ENCODE data around the gene CFAP77. TPM values are rescaled to one million over a fixed set of nuclear protein-coding genes. Genes with fewer than 3 reads are reported as not detected.

The CFAP77 gene
- total and polyA plus RNA-seq, 2 of the 8 experiments (the other 6 are each of a cell fraction or from before 2014, with no cell fraction given) = 0.63 to 0.97 TPM

GRCh38 chr9:132582786-132583583 is 173.0 kb downstream of the CFAP77 start:
- Histone ChIP-seq H3K9me3 (ENCODE audit: insufficient read depth in 2 of 2, low read depth in 1 of 2, low read length in 1 of 2) (no peaks in the 10 kb centered on the region), H2BK12ac (ENCODE audit: low read depth, low read length) (no peak overlapping the region), H3K18ac (ENCODE audit: extremely low read depth, low read length) (no peak overlapping the region), H4K20me1 (replicated peaks in 1 of 2; ENCODE audit: control insufficient read depth in 1 of 2, insufficient read depth in 2 of 2, low read length in 2 of 2) (peaks cover 8 to 34% of the 10 kb centered on the region in 2 experiments), H4K8ac (ENCODE audit: extremely low read depth, insufficient read depth, low read length) (no peak overlapping the region), H3K36me3 (ENCODE audit: control insufficient read depth in 2 of 4, insufficient read depth in 4 of 4, low read length in 3 of 4) (peaks cover 0 to 4% (median 0%) of the 10 kb centered on the region in 4 experiments; a peak in 1 of 8 replicates), H3K56ac (replicated peaks; ENCODE audit: insufficient read length, low read depth, low read length) (no peak overlapping the region), H2BK5ac (ENCODE audit: low read depth, low read length) (no peak overlapping the region), H3K27ac (ENCODE audit: low read depth, low read length) (no peak overlapping the region), H3K27me3 (replicated peaks in 1 of 4; ENCODE audit: control insufficient read depth in 3 of 4, extremely low read depth in 1 of 4, insufficient read depth in 3 of 4, low read length in 3 of 4) (peaks cover 94 to 100% (median 99%) of the 10 kb centered on the region in 4 experiments), H2BK120ac (replicated peaks; ENCODE audit: low read depth, low read length) (no peak overlapping the region), H2AFZ (ENCODE audit: low read length) (no peak overlapping the region), H3K79me2 (ENCODE audit: control insufficient read depth in 1 of 2, insufficient read depth in 2 of 2, low read length in 2 of 2) (no peaks in the 10 kb centered on the region), H4K91ac (replicated peaks; ENCODE audit: insufficient read length, low read length) (no peak overlapping the region), H3K4me1 (replicated peaks in 1 of 4; ENCODE audit: control insufficient read depth in 3 of 4, insufficient read depth in 4 of 4, low read length in 3 of 4) (peaks cover 0 to 65% (median 43%) of the 10 kb centered on the region in 4 experiments; a peak in 6 of 7 replicates), H2BK20ac (ENCODE audit: low read length) (no peak overlapping the region), H4K5ac (ENCODE audit: insufficient read length, low read depth, low read length) (no peak overlapping the region), H3K4ac (replicated peaks; ENCODE audit: insufficient read length, low read depth, low read length) (no peak overlapping the region), H3K23me2 (ENCODE audit: low read depth, low read length) (peaks cover 4% of the 10 kb centered on the region), H3K4me3 (ENCODE audit: extremely low read depth in 1 of 4, insufficient read depth in 2 of 4, low read depth in 3 of 4, low read length in 4 of 4) (0 out of 8 replicates have a peak overlapping the region, but pooled peaks of 1 of the 4 experiments have one; percentile 3), H3K4me2 (ENCODE audit: insufficient read depth in 1 of 2, low read depth in 2 of 2, low read length in 2 of 2) (peak overlapping the region in 1 of 2 experiments; percentile 58; a peak in 1 of 4 replicates), H2AK5ac (ENCODE audit: low read depth, low read length) (no peak overlapping the region), H3K9ac (replicated peaks in 1 of 4; ENCODE audit: extremely low read depth in 1 of 4, low read depth in 3 of 4, low read length in 3 of 4) (no peak overlapping the region), H3K79me1 (ENCODE audit: low read depth, low read length) (no peaks in the 10 kb centered on the region), H3K14ac (ENCODE audit: insufficient read length) (no peak overlapping the region), H3K23ac (ENCODE audit: insufficient read length) (no peak overlapping the region), H2BK15ac (ENCODE audit: low read length) (no peak overlapping the region)
- POLR2A ChIA-PET (ENCODE audit: partially characterized antibody) = interaction anchor here (1.3 kb wide), 2 partner anchors 30 to 87 kb away, joined by 3 read pairs; partner anchors contain the start of genes DDX31 and GTF3C4
- WGBS, 2 experiments (ENCODE audit: extremely low coverage in 1 of 2, insufficient coverage in 1 of 2, insufficient read length in 1 of 2, insufficient replicate concordance in 2 of 2, low coverage in 1 of 2, low lambda C conversion rate in 2 of 2, missing lambda C conversion rate in 1 of 2) = 28% methylated on average over 35 of the region's 37 CpGs; no CpG with 5 or more reads in 1 of the 2 experiments
- FAIRE-seq = no peak
- CTCF ChIA-PET (ENCODE audit: partially characterized antibody) = interaction anchor here (1.0 to 1.1 kb wide), 3 partner anchors 9 to 170 kb away, joined by 3 to 4 read pairs (median 3); no protein-coding TSS in a partner anchor
- DNase-seq (ENCODE audit: low read depth in 1 of 2, low spot score in 2 of 2) = no peak
- no peak for TF ChIP-seq SAP30 (IDR thresholded peaks at IDR 0.05; ENCODE audit: insufficient read depth, insufficient replicate concordance, low read length)
- no peak for TF ChIP-seq POLR2A (IDR thresholded peaks at IDR 0.05; ENCODE audit: control extremely low read depth in 1 of 2, low read depth in 2 of 2, low read length in 2 of 2)
- no peak for TF ChIP-seq FOSL1 (IDR thresholded peaks at IDR 0.05; ENCODE audit: insufficient read depth, low read depth, low read length)
- TF ChIP-seq CHD2 (IDR thresholded peaks at IDR 0.05; ENCODE audit: low read length) = no peak
- TF ChIP-seq KDM4A (IDR thresholded peaks at IDR 0.05; ENCODE audit: low read depth, low read length, severe bottlenecking) = peak; percentile 4
- TF ChIP-seq EZH2 (IDR thresholded peaks at IDR 0.05; ENCODE audit: low read depth, low read length, severe bottlenecking) = peak; percentile 78
- no peak for TF ChIP-seq SP1 (IDR thresholded peaks at IDR 0.05; ENCODE audit: low read depth, low read length)
- no peak for TF ChIP-seq RFX5 (IDR thresholded peaks at IDR 0.05; ENCODE audit: borderline replicate concordance, low read depth, low read length)
- peak; percentile 81 for TF ChIP-seq SUZ12 (IDR thresholded peaks at IDR 0.05; ENCODE audit: low read length)
- TF ChIP-seq RNF2 (IDR thresholded peaks at IDR 0.05; ENCODE audit: borderline replicate concordance, low read depth, low read length, missing control alignments, poor library complexity, severe bottlenecking) = peak; percentile 70
- no peak for TF ChIP-seq JUN (IDR thresholded peaks at IDR 0.05; ENCODE audit: low read depth, low read length)

All from H1 (cell line).